HUDEP-2 (cell line): Measurements from ENCODE around the gene SCN9A.
"Not testable (repeated sequence)": the region's sequence is repeated elsewhere in the genome, so short reads cannot be mapped to it uniquely, and the experiment has no call there.

Source experiments
- DNase-seq, 76 experiments: peaks; one replicate each; lab custom pipeline; 2025; ENCODE audit not compliant: unreplicated experiment in 76 of 76; lab: John Stamatoyannopoulos, UW

SCN9A gene

DNA sequence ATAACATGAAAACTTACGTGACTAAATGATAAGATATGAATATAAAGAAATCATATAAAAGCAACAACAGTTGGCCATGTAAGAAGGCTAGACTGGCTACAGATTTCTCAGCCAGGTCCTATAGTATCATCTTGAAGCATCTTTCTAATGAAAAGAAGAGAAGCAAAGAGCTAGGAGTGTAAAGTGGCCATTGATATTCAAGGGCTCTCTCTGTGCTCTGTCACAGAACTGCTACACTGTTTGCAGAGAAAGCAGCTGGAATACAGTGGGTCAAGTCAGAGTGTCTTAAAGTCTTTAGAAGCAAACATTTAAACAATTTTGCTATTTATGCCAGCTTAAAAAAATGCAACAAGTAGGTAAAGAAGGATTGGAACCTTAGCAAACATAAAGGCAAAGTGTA is 118.8 kb downstream of the SCN9A start:
- no peak for DNase-seq

DNA sequence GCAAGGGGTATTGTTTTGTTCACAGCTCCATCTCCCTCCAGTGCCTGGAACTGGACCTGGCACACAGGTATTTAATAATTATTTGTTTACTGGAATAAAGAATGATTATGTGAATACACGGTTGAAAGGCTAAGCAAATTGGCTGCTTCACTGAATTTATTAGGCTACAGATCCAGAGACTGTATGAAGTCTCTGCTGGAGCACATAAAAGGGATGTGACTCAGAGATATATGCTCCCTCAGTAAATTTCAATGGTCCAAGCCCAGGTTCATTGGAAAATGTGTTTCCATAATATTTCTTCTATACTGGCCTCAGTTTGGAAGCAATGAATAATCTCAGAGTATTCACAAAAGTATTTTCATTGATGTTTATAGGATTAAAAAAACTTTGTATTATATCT is 126.4 kb downstream of the SCN9A start:
- DNase-seq: no peak

DNA sequence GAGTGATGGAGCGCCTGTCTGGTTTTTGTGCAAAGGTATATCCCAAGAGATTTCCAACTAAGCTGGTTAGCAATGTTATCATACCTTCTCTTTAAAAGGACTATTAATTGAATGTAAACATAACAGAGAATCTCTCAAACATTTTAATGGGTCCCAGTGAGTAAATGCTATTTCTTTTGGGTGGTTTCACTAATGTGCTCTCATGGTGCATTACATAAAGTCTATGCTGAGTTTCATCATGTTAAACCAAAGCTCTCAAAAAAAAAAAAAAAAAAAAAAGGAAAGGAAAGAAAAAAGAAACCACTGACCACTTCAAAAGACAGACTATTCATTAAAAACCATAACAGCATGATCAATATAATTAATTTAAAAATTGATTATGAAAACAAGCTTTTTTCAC is 128.8 kb downstream of the SCN9A start:
- no peak for DNase-seq

DNA sequence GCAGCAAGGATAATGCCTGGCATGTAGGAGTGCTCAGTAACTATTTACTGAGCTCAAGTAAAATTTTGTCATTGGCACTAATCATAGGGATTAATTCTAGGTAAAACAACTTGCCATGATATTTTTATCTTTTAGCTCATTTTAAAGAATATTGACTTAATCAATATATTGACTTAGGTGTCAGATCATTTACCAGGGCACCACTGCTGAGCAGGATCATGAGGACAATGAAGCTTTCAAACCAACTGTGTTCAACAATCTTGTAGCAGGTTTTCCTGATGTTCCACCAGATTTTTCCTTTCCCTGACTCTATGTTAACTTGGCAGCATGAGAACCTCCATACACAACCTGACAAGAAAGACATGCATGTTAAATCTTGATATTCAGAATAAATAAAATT is 133.4 kb downstream of the SCN9A start:
- no peak for DNase-seq

DNA sequence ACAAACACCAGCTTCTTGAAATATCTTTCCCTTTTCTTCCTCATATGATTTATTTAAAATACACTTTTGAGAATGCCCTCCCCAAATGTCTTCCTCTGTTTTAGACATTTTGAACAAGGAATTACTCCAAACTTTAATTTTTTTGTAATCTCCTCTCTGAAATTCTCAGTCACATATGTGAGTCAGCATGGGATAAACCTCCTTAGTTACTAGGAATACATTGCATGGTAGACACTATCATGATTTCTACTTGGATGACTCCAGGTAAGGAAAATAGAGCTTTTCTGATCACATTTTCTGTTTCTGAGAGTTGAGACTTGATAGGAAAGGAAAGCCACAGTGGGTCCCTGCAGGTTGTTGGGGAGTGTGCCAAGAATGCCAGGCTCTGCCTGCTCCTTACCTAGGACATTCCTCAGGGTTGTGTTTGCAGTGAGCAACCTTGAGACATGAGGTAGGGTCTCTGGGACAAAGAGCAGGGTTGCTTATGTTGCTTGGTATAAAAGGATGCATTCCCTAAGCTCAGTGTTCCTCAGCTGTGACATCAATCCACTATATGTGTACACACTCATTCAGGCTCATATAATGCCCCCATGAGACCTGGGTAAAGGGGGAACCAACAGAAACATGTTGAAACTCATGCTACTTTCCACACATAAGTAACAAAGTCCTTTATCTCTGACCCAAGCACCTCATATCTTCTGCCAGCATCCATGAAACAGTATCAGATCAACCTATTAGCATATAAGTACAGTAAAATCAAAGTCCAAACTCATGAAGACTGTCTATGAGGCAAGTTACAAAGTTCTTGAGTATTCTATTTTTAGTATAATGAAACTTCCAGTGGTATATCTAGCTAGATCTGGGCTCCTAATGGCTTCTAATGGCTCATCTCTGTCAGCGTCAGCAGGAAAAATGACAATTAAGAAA is 135.1 kb downstream of the SCN9A start:
- no peak for DNase-seq

DNA sequence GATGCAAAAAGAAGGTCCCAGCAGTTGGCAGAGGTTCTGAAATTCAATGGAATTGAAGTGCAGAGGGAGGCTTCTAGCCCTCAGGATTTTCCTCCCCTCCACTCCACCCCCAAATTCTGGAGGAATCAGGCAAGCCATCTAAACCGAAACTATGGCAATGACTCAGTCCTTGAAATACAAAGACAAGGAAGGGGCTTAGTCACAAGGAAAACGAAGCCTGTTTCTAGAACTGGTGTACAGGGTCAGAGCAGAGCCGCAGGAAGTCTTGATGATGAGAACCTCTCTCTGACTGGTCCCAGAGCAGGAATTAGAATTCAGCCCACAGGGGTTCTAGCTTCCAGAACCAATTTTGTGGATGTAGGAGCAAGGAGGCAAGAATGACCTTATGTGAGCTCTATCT is 136.2 kb downstream of the SCN9A start:
- no peak for DNase-seq

DNA sequence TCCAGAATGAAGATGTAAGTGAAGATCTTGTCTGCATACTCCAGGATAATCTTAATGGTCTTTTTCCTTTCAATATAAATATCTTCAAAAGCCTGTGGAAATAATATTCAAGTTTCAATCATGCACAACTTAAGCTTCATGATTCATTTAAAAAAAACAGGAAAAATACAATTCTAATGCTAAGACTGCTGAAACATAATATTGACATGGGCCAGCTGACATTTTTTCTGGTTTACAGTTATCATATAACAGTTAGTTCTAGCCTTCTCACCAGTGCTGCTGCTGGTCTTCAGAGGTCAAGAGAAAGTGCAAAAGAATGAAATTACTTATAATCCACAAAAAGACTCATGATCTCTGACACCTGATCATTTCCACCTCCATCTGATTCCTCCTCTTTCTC is 137.6 kb downstream of the SCN9A start:
- DNase-seq: no peak

DNA sequence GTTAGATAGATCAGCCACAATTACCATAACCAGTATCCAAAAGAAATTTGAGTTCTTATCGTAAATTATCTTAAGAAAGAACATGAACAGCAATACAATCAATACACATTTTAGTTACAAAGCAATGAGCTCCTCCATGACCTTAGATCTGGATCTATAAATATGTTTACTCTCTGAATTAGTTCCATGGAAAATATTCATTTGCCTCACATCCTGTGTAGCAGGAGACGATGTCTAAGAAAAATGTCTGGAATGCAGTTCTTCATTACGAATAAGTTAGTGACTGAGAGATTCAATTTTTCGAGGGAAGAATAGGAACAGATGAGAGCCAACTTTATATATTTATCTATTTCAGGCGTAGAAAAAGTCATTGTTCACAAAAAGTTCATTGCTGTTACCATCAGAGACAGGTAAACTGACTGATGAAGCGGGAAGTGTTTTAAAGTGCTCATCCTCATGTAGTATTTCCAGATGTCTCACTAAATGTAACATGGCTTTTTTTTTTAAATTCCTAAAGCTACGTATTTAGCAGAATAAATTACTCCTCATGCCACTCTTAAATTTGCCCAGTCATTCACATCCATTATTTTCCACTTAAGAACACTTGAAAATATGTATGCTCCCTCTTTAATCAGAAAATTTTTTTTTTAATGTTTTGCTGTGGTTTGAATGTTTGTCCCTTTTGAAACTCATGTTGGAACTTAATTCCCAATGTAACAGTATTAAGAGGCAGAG is 141.5 kb downstream of the SCN9A start:
- no peak for DNase-seq

DNA sequence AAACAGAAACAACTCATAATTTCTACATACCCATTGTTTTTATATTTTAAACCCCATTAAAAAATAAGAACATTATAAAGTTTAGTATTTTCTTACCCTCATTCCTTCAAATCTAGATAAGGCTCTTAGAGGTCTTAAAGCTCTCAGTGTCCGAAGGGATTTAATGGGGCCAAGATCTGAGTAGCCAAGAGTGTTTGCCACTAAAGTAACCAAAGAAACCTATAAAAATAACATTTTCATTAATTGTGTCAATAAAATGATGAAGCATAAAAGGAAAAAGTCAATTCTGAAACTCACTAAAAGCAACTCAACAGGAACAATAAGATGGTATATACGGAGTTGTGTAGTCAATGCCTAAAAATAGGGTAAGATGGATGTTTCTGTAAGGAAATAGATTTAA is 142.5 kb downstream of the SCN9A start:
- no peak for DNase-seq

DNA sequence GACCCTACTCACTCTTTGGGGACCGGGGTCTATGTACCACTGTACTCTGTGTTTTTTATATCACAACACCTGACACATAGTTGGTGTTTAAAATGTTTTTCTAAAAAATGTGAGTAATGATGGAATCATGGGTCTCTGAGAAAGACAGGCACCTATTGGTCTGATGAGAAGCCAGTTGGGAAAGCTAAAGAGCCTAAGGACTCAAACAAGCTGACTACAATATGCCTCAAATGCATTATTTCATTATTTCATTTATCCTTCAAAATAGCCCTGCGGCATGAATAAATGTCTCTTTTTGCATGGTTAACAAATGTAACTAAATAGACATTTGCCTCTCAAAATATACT is 145.0 kb downstream of the SCN9A start:
- DNase-seq: no peak

DNA sequence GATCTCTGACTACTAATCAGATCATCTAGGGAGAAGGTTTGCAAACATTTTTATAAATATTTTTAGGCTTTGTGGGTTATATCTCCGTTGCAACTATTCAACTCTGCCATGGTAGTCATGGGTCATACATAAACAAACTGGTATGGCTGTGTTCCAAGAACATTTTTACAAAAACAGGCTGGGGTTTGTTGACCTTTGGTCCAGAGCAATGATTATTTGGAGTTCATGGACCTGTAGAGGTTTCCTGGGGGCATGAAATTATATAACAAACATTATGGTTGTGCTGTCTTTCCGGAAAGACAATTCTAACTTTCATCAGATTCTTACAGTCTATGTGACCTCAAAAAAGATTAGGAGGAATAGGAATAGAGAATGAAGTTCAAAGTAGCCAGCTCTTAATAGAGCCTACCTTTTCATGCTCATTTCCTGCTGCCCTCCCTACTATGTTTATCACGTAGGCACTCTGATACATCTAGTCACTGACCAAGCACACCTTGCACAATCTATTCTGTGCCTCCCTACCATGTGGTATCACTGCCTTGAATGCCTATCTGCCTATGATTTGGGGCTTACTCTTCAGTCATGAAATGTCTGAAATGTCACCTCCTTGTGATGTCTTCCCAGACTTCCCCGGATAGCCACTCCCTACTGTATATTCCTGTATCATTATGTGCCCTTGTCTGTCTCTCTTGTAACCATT is 145.6 kb downstream of the SCN9A start:
- DNase-seq: no peak

DNA sequence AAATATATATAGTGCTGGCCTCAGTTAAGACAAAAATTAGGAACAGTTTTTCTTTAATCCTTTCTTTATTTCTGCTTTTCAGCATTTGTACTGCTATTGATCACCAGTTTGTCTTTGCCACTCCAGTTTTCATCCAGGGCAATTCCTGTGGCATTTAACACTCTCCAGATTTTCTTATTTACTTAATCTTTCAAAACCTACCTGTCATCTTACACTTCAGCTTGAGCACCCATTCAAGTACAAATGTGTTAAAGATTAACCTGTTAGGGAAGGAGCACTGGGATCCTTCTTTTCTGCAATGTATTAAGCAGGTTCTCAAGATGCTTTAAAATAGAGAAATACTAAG is 146.1 kb downstream of the SCN9A start:
- no peak for DNase-seq

DNA sequence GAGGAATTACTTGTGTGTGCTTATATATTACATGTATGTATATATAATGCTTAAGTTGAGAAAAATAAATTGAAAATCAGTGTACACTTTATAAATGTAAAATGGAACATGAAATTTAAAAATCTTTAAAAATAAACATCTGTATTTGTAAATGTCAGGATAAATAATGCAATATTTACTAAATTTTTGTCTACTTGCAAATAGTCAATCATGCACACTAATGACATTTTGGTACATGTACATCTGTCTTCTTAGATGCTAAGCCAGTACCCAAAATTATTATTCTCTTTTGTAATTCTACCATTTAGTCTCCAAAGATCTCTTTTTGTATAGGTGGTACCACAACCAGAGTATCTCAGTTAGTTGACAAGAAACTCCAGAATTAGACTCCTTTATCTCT is 151.5 kb downstream of the SCN9A start:
- DNase-seq: no peak

DNA sequence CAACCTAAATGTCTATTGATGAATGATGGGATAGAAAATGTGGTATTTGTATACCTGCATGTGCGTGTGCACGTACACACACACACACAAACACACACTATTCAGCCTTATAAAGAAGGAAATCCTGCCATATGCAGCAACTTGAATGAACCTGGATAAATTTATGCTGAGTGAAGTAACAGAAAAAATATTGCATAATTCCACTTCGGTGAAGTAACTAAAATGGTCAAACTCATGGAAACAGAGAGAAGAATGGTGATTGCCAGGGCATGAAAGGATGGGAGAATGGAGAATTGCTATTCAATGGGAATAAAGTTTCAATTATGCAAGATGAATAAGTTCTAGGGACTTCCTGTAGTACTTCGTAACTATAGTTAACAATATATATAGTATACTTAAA is 152.4 kb downstream of the SCN9A start:
- DNase-seq: no peak

DNA sequence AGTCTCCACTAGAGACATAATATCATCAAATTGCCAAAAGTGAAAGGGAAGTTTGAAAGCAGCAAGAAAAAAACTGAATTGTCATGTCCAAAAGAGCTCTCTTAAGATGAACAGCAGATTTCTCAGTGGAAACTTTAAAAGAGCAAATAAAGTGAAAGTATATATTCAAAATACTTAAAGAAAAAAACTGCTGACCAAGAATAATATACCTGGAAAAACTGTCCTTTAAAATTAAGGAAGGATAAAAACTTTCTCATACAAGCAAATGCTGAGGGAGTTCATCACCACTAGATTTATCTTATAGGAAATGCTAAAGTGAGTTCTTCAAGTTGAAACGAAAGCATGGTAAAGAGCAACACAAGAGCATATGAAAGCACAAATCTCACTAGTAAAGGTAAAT is 164.7 kb downstream of the SCN9A start:
- no peak for DNase-seq

DNA sequence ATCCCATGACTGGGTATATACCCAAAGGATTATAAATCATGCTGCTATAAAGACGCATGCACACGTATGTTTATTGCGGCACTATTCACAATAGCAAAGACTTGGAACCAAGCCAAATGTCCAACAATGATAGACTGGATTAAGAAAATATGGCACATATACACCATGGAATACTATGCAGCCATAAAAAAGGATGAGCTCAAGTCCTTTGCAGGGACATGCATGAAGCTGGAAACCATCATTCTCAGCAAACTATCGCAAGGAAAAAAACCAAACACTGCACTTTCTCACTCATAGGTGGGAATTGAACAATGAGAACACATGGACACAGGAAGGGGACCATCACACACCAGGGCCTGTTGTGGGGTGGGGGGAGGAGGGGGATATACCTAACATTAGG is 165.8 kb downstream of the SCN9A start:
- DNase-seq: not testable (repeated sequence)

DNA sequence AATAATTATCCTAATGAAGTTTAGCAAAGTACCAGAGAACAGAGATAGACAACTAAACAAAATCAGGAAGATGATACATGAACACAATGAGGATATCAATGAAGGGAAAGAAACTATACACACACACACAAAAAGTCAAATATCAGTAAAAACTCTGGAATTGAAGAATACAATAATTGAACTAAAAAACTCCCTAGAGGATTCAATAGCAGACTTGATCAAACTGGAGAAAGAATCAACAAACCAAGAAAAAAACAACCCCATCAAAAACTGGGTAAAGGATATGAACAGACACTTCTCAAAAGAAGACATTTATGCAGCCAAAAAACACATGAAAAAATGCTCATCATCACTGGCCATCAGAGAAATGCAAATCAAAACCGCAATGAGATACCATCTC is 166.4 kb downstream of the SCN9A start:
- not testable (repeated sequence) for DNase-seq

DNA sequence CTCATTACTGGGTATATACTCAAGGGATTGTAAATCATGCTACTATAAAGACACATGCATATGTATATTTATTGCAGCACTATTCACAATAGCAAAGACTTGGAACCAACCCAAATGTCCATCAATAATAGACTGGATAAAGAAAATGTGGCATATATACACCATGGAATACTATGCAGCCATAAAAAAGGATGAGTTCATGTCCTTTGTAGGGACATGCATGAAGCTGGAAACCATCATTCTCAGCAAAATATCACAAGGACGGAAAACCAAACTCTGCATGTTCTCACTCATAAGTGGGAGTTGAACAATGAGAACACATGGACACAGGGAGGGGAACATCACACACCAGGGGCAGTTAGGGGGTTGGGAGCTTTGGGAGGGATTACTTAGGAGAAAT is 169.6 kb downstream of the SCN9A start:
- DNase-seq: not testable (repeated sequence)

DNA sequence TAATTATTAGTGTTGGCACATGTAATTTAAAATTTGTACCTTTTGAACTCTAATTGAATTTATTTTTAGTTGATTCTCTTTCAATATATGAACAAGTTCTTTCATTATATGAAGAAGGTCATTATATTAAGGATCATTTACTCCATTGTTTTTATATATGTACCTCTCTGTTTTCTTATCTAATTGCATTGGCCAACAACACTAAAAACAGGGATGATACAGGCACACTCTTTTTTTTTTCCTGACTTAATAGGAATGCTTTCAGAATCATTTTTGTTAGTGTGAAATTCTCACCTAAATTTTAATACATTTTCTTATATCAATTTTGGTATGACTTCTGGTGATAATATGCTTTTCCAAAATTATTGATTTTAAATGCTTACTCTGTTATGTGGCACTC is 173.0 kb downstream of the SCN9A start:
- no peak for DNase-seq

DNA sequence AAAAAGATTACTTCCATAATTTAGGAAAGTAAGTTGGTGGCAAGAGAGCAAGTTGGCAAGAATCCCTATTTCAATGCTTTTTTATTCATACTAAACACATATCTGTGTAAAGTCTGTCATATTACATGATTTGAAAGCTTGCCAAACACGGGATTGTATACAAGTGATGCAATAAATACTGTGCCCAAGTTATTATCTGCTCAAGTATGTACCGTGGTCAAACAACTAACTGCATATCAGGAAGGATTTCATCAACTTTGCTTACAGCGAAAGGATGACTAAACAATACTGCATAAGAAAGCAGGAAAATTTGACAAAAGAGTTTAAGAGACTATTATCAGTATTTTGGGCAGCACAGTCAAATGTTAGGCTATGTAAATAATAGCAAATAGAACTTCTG is 178.3 kb downstream of the SCN9A start:
- no peak for DNase-seq

DNA sequence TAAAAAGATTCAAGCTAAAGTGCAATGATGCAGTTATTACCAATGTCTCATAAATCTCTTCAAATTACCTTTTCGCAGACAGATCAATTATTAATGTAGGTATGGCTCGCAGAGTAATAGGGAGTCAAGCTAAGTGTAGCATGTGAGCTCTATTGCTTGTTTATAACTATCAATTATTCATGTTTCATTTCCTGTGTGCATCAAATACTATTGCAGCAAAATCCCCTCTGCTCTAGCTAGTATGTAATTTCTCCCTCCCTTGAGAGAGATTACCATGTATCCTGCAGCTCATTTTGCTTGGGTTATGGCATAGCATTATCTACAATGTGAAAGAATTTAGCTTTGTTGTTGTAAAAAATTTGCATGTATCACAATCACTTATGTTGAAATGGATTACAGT is 182.3 kb downstream of the SCN9A start:
- no peak for DNase-seq

DNA sequence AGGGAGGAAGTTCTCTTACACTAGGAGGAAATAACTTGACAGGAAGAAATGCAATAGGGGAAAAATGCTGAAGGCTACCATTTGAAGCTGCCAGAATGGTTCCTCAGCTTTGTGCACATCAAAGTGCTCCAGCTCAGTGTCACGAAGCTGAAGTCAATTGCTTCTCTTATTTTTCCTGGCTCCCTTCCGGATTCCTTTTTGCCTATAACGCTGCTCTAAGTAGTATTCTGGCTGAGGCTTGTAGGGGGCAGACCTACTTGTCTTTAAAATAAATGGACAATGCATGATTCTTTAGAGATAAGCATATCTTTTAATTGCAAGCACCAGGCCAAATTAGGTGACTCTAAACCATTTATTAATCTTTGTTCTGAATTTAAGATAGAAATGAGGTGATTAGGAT is 187.7 kb downstream of the SCN9A start:
- DNase-seq: no peak
